ENCODE data around the gene CYP4A11.
"Not testable (repeated sequence)": the region's sequence is repeated elsewhere in the genome, so short reads cannot be mapped to it uniquely, and the experiment has no call there.

The CYP4A11 gene

DNA sequence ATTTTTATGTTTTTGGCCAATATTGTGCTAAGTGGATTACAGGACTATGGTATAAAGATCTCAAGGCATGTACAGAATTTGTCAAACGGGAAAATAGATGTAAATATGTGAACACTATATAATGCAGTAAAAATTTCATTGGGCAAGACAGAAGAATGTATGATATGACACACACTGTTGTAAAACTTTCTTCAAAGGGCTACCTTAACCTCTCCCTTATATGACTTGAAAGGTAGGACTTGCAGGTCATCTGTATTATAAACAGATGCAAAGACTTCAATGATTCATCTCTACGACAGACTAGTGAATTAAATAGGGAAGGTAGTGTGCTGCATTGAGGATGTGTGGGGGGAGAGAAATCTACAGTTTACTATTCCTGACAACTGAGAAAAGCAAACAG, 9.3 kb downstream of the CYP4A11 start:
- DNase-seq (ENCODE audit: low read depth, low spot score); H3K4me3 ChIP-seq (ENCODE audit: low read length): not testable (repeated sequence)

DNA sequence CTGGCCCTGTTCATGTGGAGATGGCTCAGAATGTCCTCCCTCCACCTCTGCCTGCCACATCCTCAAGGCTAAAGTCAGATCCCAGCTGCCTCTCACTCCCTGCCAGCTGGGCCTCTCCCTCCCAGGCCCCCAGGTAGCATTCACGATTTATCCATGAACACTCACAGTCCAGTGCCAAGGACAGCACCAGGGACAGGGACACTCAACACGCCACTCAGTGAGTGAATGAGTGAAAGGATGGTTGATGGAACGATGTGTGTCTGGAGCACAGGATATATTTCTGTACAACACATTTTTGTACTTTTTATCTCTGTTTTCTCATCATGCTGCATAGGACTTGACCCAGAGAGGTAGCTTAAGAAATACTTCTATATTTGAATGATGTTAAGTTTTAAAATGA, 10.1 kb downstream of the CYP4A11 start:
- no peak overlapping the region for H3K4me3 ChIP-seq (ENCODE audit: low read length)
- DNase-seq (ENCODE audit: low read depth, low spot score), result no peak

DNA sequence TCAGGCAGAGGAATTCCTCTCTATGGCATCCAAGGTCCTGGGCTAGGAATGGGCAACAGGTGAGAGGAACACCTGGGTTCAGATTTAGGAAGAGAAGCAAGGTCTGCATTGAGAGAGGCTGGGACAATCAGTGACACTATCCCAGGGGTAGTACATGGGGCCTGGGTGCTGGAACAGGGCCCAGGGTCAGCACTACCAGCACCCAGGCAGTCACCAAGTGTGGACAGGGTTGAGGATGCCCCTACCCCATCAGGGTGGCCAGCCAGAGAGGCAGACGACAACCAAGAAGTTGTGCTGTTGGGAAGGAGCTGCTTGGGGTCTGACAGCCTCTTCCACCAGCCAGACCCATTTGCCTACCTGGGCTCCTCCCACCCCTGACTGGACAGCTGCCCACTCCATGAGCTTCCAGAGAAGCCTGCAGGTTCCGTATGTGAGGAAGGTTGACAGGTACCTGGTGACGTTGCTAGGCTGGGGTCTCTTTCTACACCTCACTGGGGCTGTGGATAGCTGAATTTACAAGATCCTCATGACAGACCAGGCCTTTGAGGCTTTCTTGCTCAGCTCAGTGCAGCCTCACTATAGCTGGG, 13.9 kb downstream of the CYP4A11 start:
- no peak for DNase-seq (ENCODE audit: low read depth, low spot score)

DNA sequence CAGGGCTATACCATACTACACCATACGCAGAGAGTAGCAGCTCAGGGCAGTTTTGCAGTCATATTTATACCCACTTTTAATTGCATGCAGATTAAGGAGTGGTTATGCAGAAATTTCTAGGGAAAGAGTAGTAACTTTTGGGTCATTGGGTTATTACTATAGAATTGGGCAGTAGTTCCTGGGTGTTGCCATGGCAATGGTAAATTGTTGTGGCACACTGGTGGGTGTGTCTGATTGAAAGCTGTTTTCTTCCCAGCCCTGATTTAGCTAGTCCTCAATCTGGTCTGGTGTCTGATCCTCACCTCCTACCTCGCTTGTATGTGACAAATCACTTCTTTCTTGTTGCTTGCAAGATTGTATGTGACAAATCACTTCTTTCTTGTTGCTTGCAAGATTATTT, 30.5 kb downstream of the CYP4A11 start:
- DNase-seq (ENCODE audit: low read depth, low spot score), result no peak
- no peak overlapping the region for H3K4me3 ChIP-seq (ENCODE audit: low read length)

More for the DNA sequence above, 13.9 kb downstream of the CYP4A11 start:
- no peak overlapping the region for H3K4me3 ChIP-seq (ENCODE audit: low read length)

DNA sequence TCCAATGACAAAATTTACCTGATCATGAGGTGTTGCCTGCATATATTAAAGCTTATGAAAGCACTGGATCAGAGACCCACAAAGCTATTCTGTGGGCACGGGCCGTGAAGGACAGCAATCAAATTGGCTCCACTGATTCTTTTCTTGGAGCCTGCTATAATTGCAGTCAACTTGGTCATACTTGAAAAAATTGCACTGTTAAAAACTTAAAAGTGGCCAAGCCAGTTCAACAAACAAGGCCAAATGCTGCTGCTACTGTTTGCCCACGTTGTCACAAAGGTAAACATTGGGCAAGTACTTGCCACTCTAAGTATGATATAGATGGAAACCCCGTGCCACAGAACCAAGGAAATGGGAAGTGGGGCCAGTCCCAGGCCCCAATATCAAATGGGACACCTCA, 37.8 kb downstream of the CYP4A11 start:
- DNase-seq (ENCODE audit: low read depth, low spot score), result no peak

DNA sequence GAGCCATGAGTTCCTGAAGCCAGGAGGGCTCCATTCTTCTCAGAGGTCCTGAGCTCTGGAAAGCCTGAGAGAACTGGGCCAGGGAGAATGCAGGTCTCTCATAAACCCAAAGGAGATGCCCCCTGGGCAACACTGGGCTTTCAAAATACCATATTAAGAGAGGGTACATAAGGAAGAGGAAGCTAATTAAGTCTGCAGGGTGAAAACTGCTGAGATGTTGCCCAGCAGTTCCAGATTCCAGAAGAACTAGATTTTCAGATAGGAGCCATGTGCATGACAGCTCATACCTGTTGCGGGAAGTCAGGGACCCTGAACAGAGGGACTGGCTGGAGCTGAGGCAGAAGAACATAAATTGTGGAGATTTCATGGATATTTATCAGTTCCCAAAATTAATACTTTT, 40.9 kb downstream of the CYP4A11 start:
- no peak overlapping the region for H3K4me3 ChIP-seq (ENCODE audit: low read length)
- DNase-seq (ENCODE audit: low read depth, low spot score), result no peak

More for the DNA sequence above, 37.8 kb downstream of the CYP4A11 start:
- H3K4me3 ChIP-seq (ENCODE audit: low read length), result no peak overlapping the region

DNA sequence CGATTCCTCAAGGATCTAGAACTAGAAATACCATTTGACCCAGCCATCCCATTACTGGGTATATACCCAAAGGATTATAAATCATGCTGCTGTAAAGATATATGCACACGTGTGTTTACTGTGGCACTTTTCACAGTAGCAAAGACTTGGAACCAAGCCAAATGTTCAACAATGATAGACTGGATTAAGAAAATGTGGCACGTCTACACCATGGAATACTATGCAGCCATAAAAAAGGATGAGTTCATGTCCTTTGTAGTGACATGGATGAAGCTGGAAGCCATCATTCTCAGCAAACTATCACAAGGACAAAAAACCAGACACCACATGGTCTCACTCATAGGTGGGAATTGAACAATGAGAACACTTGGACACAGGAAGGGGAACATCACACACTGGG, 59.6 kb downstream of the CYP4A11 start:
- H3K4me3 ChIP-seq (ENCODE audit: low read length); DNase-seq (ENCODE audit: low read depth, low spot score): not testable (repeated sequence)

Measured in Jurkat, Clone E6-1 (cell line).